Skin of body (tissue), 2 donors: ENCODE measurements around the gene ASB11. TPM values are rescaled to one million over a fixed set of nuclear protein-coding genes. Genes with fewer than 3 reads are reported as not detected.
A peak's percentile ranks its signal among the peaks of the same experiment; 100 is the strongest.
"Not testable (repeated sequence)": the region's sequence is repeated elsewhere in the genome, so short reads cannot be mapped to it uniquely, and the experiment has no call there.

Experiments
- DNase-seq: peaks from one replicate; lab custom pipeline; 2025; lab: John Stamatoyannopoulos, UW
- total RNA-seq: library from RNA; depleted of rRNA; stranded (reverse); fragments of >200 nt; gene quantifications from one replicate; pipeline ENCODE4 v1.2.3, GENCODE V29; 2014

Gene ASB11
- total RNA-seq, 1 donor from 2014 or later: 4.8 TPM

DNA sequence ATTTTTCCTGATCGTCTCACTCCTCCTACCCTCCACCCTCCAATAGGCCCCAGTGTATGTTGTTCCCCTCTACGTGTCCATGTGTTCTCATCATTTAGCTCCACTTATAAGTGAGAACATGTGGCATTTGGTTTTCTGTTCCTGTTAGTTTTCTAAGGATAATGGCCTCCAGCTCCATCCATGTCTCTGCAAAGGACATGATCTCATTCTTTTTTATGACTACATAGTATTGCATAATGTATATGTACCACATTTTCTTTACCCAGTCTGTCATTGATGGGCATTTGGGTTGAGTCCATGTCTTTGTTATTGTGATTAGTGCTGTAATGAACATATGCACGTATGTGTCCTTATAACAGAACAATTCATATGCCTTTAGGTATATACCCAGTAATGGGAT, 9.5 kb downstream of the ASB11 start:
- DNase-seq: not testable (repeated sequence)

DNA sequence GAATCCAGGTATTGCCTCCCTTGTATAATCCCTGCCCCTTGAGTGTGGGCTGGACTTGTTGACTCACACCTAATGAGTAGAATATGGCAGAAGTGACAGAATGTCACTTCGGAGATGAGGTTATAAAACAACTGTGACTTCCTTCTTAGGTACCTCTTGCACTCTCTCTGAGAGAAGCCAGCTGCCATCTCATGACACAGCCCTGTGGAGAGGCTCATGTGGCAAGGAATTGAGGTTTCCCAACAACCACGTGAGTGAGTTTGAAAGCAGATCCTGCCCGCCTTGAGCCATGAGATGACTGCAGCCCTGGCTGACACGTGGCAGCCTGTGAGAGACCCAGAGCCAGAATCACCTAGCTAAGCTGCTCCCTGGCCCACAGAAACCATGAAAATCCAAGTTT, 13.5 kb downstream of the ASB11 start:
- DNase-seq: no peak

DNA sequence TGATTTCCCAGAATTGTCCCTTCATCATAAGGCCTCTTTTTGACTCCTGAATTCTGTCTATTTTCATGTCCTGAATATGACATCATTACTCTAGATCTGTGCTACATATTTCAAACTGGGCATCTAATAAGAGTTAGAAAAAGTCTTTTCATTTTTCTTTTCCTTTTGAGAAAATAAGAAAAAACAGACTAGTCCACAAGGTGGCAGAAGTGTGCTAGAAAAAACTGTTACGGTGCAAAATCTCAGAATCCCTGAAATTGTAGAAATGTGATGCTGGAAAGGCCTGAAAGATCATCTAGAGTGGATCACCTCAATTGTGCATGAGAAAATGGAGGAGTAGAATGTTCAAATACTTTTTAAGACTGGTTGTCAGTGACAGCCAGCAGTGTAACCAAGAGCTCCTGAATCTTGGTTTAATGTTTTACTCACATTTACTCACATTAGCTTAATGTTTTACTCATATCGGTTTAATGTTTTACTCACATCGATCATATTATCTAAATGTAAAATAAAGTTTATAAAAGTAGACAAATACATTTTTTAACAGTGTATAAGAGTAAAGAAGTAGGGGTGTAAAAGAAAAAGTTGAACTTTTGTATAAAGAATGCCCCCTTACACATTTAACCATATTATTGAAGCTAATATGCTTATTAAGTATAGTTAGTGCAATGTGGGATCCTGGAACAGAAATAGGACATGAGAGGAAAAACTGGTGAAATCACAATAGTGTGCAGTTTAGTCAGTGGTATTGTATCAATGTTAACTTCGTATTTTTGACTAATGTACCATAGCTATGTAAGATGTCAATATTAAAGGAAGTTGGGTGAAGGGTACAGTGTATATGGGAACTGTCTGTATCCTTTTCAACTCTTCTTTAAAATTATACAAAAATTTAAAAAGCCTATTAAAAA, 15.2 kb downstream of the ASB11 start:
- DNase-seq: peak; percentile 13

DNA sequence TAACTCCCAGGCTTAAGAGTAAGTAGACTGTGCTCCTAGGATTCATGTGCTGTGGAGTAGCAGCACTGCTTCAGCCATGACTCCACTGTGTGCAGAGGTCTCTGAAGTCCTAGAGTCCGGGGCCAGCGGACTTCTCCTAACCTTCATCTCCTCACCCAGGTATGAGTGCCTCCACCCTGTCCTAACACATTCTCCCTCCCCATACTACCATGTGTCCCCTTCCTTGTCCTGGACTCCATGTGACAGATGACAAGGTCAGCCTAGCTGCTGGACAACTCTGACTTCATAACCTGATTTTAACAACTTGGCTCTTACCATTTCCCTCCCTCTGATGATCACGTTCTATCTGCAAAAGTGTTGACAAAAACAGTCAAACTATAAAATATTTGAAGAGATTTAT, 16.7 kb downstream of the ASB11 start:
- DNase-seq: no peak

DNA sequence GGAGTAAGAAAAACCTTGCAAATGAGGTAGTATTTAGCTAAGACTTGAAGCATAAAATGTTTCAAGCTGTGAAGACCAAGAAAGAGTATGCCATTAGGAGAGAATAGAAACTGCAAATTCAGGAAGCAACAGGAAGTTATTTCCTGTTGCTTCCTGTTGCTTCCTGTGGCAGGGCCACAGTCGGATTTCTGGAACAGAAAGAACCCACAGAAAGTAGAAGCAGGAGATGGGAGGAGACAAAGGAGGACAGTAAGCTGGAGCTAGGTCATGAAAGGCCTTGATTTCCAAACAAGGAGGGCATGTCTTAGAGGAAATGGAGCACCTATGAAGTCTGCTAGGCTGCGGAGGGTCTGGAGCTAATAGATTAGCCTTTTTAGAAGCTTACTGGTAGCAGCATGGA, 17.2 kb downstream of the ASB11 start:
- no peak for DNase-seq

DNA sequence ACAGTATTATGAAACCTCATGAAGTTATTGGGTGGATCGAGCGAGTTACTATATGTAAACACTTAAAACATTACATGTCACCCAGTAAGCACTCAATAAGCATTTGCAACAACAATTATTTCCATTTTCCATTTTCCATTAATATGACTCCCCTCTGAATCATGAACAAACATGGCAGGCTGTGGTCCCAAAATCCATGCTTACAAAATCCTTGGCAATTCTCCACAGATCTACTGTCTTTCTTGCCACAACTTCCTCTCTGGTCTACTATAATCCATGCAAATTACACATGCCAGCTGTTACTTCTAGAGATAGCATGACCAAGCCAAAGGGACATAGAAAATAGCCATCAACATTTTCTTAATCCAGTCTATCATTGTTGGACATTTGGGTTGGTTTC, 22.0 kb downstream of the ASB11 start:
- DNase-seq: no peak

DNA sequence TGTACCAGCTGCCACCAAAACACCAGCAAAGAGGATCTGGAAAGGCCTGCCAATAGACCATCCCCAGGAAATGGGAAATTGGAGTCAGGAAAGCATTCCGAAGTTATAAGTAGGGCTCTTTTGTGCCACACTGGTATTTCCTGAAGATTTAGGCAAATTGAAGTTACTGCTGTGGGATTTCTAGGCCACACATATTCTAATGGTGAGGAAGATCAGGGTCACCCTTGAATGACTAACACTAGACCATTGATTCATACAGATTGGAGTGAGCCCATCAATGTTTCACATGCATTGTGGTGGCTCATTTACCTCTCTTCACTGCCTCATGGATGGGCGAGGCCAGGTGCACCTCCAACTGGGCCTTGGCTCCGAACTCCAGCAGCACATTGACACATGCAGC, 22.6 kb downstream of the ASB11 start:
- no peak for DNase-seq

DNA sequence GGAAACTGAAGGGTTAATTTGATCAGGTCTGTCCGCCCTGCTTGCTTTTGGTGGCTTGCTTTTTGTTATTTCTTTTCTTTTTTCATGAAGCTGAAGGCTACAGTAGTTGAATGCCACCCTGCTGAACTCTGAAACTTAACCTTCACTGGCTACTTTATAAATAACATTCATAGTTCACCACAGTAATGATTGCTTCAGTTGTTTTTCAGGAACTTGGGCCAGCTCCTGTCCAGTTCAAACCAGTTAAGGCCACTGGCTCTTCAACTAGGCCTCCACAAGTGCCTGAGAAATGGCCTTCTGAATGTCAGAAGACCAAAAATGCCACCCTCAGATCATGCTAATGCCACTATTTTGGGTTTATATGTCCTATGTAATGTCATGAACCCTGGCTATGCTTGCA, 37.8 kb downstream of the ASB11 start:
- no peak for DNase-seq

DNA sequence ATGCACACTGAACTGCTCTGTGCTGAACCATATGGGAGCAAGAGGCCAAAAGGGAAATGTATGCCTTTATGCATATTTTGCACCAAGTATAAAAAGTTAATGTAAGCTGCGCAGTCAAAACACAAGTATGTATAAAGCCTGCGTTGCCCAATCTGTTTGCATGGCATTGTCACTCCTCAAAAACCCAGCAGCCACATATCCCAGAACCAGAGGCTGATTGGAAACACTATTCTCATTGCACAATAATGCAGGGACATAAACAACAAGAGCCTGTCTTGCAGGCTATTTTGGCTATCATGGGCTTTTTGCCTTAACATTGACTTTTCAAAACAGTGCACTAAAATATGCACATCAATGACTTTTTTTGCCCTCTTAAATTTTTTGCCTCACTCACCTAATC, 40.5 kb downstream of the ASB11 start:
- DNase-seq: no peak

DNA sequence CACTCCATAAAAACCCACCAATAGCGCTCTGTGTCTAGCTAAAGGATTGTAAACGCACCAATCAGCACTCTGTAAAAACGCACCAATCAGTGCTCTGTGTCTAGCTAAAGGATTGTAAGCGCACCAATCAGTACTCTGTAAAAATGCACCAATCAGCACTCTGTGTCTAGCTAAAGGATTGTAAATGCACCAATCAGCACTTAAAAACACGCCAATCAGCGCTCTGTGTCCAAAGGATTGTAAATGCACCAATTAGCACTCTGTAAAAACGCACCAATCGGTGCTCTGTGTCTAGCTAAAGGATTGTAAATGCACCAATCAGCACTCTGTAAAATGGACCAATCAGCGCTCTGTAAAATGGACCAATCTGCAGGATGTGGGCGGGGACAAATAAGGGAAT, 42.2 kb downstream of the ASB11 start:
- not testable (repeated sequence) for DNase-seq

DNA sequence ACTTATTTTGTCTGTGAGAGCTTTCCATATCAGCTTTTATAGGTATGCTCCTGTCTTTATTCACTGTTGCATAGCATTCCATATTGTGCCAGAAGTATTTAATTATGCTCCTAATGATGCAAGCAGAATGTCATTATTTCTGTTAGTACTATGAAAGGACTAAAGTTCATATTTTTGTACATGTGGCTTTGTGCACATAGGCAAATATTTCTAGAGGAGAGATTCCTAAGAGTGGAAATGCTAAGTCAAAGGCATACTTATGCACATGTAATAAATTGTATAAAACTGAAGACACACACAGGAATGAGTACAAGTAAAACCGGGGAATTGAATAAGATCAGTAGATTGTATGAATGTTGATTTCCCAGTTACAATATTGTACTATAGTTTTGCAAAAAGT, 43.7 kb downstream of the ASB11 start:
- no peak for DNase-seq

DNA sequence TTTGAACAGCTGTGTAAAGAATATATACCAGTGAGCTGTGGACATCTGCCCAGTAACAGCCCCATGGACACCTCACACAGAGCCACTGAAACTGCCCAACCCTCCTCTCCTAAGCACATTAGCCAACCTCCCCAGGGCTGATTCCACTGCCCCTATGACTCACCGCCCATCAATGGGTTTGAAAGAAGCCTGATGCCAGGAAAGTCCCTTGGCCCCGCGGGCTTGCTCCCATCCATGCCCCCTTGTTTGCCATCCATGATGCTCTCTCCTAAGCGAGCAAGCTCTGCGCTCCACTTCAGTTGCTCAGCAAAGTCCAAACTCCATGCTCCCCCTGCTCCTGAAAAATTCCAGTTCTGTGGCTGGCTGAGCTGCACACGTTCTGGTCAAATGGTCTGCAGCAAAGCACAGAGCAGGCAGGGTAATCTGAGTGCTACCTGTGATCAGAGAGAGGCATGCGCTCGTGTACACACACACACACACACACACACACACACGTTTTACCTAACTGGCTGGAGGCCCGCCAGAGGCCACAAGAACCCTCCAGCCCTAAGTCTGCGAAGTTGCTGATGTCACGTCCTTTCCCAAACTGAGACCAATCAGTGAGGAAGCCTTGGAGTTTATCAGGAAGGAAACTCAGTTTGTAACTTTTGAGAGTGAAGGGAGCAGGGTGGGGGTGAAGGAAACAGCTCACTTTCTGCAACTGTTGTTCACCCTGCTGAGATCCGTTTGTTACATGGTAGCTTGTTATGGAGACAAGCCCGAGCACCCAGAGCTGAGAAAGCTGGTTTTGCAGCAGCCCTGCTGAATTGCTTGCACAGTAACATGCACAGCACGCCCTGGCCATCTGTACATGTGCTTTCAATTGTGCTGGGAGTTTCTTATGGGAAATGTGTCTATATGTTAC, 45.6 kb downstream of the ASB11 start, which contains the start of gene ASB9:
Gene ASB9 (minus strand): TSS at position 466 of the 904 bp plus-strand sequence. CDS start 209 bp downstream, at position 257.
- peak; percentile 36 for DNase-seq

DNA sequence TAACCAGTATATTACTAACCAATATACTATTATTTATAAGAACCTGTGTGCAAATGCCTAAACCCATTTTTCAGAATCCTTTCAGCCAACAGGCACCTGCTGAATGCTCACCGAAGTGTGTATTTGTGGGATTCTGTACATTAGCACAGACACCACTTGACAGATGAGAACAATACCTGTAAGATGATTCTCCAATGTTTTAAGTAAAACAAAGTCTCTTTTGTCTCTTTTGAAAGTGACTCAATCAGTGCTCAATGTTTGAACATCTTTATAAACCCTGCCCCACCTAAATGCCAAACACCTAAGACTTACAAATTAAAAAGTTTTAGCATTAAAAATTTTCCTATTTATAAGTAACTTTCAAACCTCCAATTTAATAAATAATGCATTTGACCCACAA, 46.3 kb downstream of the ASB11 start:
- DNase-seq: no peak

DNA sequence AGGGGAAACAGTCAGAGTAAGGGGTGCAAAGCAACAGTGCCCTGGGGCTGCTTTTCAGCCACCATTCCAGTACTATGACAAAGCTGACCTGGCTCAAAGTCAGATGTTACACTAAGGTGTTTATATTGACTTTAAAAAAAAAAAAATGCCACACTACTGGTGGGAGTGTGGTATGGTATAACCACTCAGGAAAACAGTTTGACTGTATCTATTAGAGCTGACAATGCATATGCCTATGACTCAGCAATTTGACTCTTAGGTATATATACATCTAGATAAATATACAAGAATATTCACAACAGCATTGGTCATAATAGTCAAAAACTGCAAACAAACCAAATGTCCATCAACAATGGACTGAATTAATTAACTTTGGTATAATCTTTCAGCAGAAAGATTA, 60.6 kb downstream of the ASB11 start:
- DNase-seq: no peak

DNA sequence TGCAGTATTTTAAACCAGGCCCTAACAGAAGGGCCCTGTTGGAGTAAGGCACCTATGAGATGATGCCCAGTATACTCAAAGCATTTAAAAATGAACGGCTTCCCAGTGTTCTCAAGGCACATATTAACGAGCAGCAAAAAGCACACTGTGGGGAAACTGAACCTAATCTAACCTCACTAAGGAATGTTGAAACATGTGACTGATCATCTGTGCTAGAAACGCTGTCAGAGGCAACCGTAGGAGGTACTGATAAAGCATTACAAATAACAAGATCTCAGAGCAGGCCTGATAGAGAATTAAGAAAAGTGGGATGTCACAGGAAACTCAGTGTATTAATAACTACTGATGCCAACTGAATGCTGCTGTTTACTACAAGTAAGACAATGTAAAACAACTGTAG, 69.5 kb downstream of the ASB11 start:
- DNase-seq: no peak

DNA sequence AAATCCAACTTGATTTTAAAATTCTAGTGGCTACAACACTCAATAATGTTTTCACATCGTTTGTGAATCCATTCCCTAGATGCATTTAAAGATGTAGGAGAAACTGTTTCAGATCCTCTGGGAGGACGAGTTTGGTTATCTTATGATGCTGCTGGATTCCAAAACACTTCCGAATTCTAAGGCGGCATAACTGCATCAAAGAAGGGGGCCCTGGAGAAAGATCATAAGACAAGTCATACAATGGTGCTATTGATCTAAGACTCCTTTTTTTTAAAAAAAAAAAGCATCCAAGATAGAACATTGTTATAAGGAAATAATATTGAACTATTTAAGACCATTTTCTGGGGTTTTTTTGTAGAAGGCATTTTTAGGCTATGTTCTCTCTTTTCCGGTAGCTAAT, 71.0 kb downstream of the ASB11 start:
- no peak for DNase-seq

DNA sequence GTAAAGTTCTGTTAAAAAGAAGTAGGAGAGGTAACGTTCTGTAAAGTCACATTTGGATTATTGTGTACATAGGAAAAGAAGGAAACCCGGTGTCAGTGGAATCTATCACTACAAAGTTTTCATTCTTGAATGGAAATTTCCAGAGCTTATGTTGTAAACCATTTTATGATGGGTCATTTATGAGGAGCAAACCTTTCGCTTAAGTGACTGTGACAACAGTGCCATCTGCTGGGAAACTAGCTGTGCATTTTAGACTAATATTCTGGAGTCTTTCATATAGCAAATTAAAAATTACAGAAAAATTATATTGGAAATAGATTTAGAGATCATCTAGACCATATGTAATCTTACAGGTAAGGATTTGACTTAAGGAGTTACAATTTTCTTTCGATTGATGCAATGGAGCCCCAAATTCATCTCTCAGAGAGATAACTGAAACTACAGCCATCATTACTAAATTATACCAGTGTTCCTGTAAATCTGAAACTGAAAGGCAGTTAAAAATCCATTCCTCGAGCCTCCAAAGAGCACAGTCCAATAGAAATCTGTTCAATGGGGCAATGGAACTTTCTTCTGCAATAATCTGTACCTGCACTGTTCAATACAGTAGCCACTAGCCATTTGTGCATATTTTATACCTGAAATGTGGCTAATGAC, 72.4 kb downstream of the ASB11 start:
- peak; percentile 25 for DNase-seq

DNA sequence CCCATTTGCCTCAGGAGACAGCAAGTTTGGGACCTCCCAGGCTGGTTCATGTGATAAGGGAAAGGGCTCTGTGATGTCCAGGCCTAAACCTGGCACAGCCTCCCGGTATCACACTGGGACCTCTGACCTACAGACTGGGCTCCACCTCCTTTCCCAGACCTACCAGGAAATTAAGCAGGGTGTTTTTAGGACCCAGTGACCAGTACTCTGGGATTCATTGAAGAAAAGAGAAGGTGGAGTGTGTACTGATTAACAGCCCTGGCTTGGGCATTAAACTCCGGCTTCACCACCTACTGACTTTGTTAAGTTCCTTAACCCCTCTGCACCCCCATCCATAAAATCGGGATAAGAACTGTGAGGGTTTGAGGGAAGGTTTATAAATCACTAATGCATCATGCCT, 74.1 kb downstream of the ASB11 start:
- no peak for DNase-seq

DNA sequence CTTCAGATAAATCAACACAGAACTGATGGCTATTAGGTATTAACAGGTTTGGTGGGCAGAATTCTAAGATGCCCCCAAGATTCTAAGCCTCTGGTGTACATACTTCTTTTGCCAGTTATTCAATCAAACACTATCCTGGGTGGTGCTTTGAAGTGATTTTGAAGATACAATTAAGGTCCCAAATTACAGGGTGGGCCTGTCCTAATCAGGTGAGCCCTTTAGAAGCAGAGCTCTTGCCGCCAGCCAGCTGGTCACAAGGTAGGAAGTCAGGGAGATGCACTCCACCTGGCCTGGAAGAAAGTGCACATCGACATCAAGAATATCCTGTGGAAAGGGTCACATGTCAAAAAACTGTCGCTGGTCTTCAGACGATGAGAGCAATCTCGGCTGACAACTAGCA, 75.0 kb downstream of the ASB11 start:
- DNase-seq: no peak

DNA sequence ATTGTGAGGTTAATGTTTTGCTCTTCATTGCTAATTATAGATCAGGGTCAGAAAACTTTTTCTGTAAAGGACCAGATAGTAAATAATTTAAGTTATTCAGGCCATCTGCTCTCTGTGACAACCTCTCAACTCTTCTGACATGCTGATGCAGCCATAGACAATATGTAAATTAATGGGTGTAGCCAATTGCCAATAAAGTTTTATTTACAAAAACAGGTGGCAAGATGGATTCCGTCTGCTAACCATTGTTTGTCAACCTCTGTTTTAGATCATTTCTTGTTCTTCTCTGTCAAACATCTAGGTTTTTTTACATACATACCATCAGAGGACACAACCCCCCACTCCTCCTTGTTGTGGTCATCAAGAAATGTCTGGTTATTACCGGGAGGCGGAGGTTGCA, 79.3 kb downstream of the ASB11 start:
- DNase-seq: no peak

DNA sequence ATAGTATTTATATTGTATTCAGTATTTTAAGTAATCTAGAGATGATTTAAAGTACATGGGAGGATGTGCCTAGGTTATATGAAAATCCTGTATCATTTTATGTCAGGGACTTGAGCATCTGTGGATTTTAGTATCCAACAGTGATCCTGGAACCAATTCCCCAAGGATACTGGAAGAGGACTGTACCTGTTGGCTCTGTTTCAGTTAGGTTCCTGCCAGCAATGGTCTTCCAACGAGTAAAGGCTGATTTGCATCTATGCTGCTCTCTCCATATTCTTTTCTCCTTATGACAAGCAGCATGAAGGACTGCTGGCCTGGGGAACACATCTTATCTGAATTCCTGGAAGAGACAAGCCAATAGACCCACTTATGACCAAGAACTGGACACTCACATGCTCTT, 80.4 kb downstream of the ASB11 start:
- DNase-seq: no peak
